Ovary (tissue), 9 donors: ENCODE data around the gene ABCA13. TPM values are rescaled to one million over a fixed set of nuclear protein-coding genes. Genes with fewer than 3 reads are reported as not detected.

Experiments
- DNase-seq, 5 donors: peaks; one replicate each; pipeline ENCODE4 v3.0.0-alpha.2; 2019 to 2020
- H3K27ac ChIP-seq, 2 donors: fragments of 200-600 bp; one replicate each; pipeline versions ENCODE4 v1.5.1 to v1.8.0; 2019 to 2022
- H3K27me3 ChIP-seq: fragments of 200-600 bp; one replicate; pipeline ENCODE4 v1.8.0; 2022
- H3K36me3 ChIP-seq: fragments of 200-600 bp; sonication (generic); one replicate; pipeline ENCODE4 v1.5.1; 2019
- H3K4me1 ChIP-seq: one replicate; pipeline ENCODE4 v1.8.1; 2013; ENCODE audit warnings: mild to moderate bottlenecking, moderate library complexity; ENCODE audit not compliant: insufficient read depth
- H3K4me3 ChIP-seq: fragments of 200-600 bp; sonication (generic); one replicate; pipeline ENCODE4 v1.5.1; 2017
- H3K9me3 ChIP-seq, 2 donors: fragments of 200-600 bp in 1 of 2; sonication (generic) in 1 of 2; one replicate each; pipeline versions ENCODE4 v1.5.1 to v1.8.1; 2013 to 2019; ENCODE audit warnings: mild to moderate bottlenecking in 1 of 2, moderate library complexity in 1 of 2
- CTCF ChIP-seq, 3 donors: fragments of 450-650 bp in 2 of 3; fragments of 200-600 bp in 1 of 3; IDR thresholded peaks; one replicate each; pipeline versions ENCODE4 v1.5.1 to v1.8.0; 2016 to 2022; ENCODE audit warnings: antibody characterized with exemption in 3 of 3, mild to moderate bottlenecking in 1 of 3
- EP300 ChIP-seq: sonication (generic); formaldehyde crosslinking; IDR thresholded peaks from one replicate; pipeline ENCODE4 v1.6.1; 2017; ENCODE audit warnings: antibody characterized with exemption
- POLR2A ChIP-seq: fragments of 450-650 bp; IDR thresholded peaks from one replicate; pipeline ENCODE4 v1.6.1; 2017; ENCODE audit warnings: antibody characterized with exemption, mild to moderate bottlenecking, moderate library complexity
- WGBS, 3 donors: extraction: QIAGEN DNeasy Blood & Tissue Kit in 1 of 3; methylation state at CpG; one replicate each; pipeline versions ENCODE4 v1.1.5 to v1.1.7; 2013 to 2017; 5-methylcytosine and 5-hydroxymethylcytosine counted together
- intact Hi-C, 4 donors: fragments of 100-400 bp; cut with DNase I; formaldehyde crosslinking; loops; one replicate each; pipeline versions ENCODE4 v1.11.0 to v1.15.1; 2022 to 2023
- polyA plus RNA-seq, 2 donors: library from polyadenylated mRNA; stranded (reverse); fragments of 200-250 nt in 1 of 2; fragments of 350-450 nt in 1 of 2; fragmentation: Illumina TruSeq in 1 of 2; extraction: RNeasy Lipid Tissue Mini Kit (QIAGEN cat#74804) in 1 of 2; gene quantifications; one replicate each; pipeline ENCODE4 v1.2.3, GENCODE V29; 2013 to 2014
- total RNA-seq, 7 donors: library from RNA; depleted of rRNA in 2 of 7; stranded (reverse); fragments of >200 nt in 2 of 7; fragmentation: NEBNext Ultra II Directional in 3 of 7; extraction: Animal tissue kit (Norgen Biotek cat#: 25700) in 3 of 7; gene quantifications; one replicate each; pipeline versions ENCODE4 v1.1.0 to v1.2.4, GENCODE V29; 2016 to 2023
- donor health status: DM: no; HTN: no; CAD: no; lungs with moderate emphysema.
- donor health status: DM: no; HTN: no; CAD: no.
- donor health status: Bipolar disorder and iron deficiency.
- donor health status: DM: yes; HTN: yes; CAD: no.
- donor health status: DM: no; HTN: no; CAD: no.
- donor health status: DM: yes; HTN: yes; CAD: no.

The ABCA13 gene
- total and polyA plus RNA-seq, 9 donors: 0.02 to 4.1 (median 0.20) TPM

DNA sequence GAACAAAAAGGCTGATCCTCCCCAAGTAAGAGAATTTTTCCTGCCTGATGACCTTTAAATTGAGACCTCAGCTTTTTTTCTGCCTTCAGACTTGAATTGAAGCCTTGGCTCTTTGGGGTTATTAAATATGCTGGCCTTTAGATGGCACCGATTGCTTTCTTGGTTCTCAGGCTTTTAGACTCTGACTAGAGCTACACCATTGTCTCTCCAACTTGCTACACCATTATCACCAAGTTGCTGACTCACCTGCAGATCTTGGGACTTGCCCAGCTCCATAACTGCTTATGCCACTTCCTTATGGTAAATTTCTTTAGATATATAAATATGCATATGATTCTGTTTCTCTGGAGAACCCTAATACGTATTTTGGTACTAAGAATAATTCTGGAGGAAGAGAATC lies 3.1 kb upstream of the ABCA13 start:
- no peaks in the 10 kb centered on the region for H3K4me1 ChIP-seq
- TF ChIP-seq CTCF (IDR thresholded peaks at IDR 0.05) (no peak), EP300 (no peak), POLR2A (no peak)
- intact Hi-C loops: no loop called here
- WGBS, 3 donors: 64 to 90% (median 72%) methylated on average over 2 of the region's 2 CpGs
- DNase-seq: no peak
- no peak overlapping the region for H3K4me3 ChIP-seq
- H3K9me3 ChIP-seq: no peaks in the 10 kb centered on the region
- no peak overlapping the region for H3K27ac ChIP-seq
- no peaks in the 10 kb centered on the region for H3K36me3 ChIP-seq
- no peaks in the 10 kb centered on the region for H3K27me3 ChIP-seq

DNA sequence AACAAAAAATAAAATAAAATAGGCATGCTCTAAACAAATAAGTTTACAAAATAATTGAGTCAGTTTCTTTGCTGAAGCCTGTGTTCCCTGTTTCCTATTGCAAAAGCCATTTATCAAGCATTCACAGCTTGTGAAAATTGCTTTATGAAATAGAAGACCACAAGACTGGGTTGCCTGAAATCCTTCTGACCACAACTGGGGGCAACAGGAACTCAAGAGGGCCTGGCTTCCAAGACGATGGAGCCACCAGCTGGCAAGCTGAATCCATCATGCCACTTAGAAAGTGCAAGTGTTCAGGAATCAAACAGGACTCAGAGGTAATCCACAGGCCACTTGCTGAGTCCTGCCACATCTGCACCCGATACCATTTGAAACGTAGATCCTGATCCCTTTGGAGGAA lies 752 bp upstream of the ABCA13 start:
- no peaks in the 10 kb centered on the region for H3K36me3 ChIP-seq
- no peak overlapping the region for H3K27ac ChIP-seq
- no peak overlapping the region for H3K4me3 ChIP-seq
- no peaks in the 10 kb centered on the region for H3K27me3 ChIP-seq
- 76 to 79% (median 77%) methylated on average over 3 of the region's 3 CpGs for WGBS, 3 donors
- H3K9me3 ChIP-seq: no peaks in the 10 kb centered on the region
- H3K4me1 ChIP-seq: no peaks in the 10 kb centered on the region
- DNase-seq: no peak
- TF ChIP-seq EP300: no peak
- no peak for TF ChIP-seq POLR2A
- no peak for TF ChIP-seq CTCF (IDR thresholded peaks at IDR 0.05)
- intact Hi-C loops: no loop called here

DNA sequence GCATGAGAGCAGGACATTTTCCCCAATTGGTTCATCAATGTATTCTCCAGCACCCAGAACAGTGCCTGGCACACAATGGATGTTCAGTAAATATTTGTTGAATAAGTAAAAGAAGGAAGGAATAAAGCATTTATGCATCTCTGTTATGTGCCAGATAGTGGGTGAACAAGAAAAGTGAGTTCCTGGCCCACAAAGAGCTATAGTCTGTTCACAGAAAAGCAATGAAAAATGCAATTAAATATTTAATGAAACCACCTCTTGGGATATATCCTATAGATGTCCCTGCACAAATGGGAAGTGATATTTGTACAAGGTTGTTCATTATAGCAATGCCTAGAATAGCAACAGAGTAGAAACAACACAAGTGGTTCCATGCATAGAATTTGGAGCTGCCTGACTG lies 2.1 kb downstream of the ABCA13 start:
- TF ChIP-seq POLR2A (no peak), CTCF (IDR thresholded peaks at IDR 0.05) (no peak), EP300 (no peak)
- no peaks in the 10 kb centered on the region for H3K27me3 ChIP-seq

DNA sequence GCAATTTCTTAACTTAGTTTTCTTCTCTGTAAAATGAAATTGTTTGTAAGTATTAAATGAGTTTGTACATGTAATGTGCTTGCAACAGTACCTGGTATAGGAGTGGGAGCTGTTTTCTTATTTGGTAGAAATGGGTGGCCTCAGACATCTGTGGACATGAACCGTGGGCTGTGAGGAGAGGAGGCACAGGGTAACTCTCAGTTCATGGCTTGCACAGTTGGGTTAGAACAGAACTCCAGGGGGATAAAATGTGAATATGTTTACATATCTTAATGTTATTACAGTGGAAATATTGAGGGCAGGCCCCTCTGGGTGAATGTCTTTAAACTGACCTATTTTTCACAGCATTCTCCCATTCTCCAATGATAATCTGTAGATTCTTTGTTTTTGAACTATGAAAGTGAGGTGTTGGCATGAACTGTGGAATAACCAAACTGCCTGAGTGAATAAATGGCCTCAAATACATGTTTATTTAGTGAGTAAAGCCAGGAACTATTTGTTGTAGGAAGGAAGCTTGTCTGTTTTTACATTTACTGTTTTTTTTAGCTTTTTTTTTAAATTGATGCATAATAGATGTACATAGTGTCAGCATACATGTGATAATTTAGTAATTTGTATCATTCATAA lies 2.6 kb downstream of the ABCA13 start:
- Histone ChIP-seq H3K27ac (no peak overlapping the region), H3K4me3 (no peak overlapping the region), H3K4me1 (no peaks in the 10 kb centered on the region), H3K36me3 (no peaks in the 10 kb centered on the region), H3K9me3 (no peaks in the 10 kb centered on the region), H3K27me3 (no peaks in the 10 kb centered on the region)
- 34 to 65% (median 57%) methylated on average over 1 of the region's 1 CpG for WGBS, 3 donors
- TF ChIP-seq CTCF (IDR thresholded peaks at IDR 0.05) (no peak), POLR2A (no peak), EP300 (no peak)
- no peak for DNase-seq
- intact Hi-C loops: no loop called here

More for the DNA sequence above, 2.1 kb downstream of the ABCA13 start:
- Histone ChIP-seq H3K4me1 (no peaks in the 10 kb centered on the region), H3K9me3 (no peaks in the 10 kb centered on the region), H3K36me3 (no peaks in the 10 kb centered on the region), H3K4me3 (no peak overlapping the region), H3K27ac (no peak overlapping the region)
- intact Hi-C loops: no loop called here
- no peak for DNase-seq
